ENCODE data around the gene PLXNA2. TPM values are rescaled to one million over a fixed set of nuclear protein-coding genes. Genes with fewer than 3 reads are reported as not detected.

PLXNA2 gene
- total RNA-seq, 2 donors from 2014 or later, result 7.3 to 8.9 TPM

GRCh38 chr1:208192995-208193394, 51.2 kb downstream of the PLXNA2 start:
- 92% methylated on average over 2 of the region's 2 CpGs for WGBS
- TF ChIP-seq CTCF (IDR thresholded peaks at IDR 0.05) (no peak), POLR2AphosphoS5 (IDR thresholded peaks at IDR 0.05) (no peak), POLR2A (IDR thresholded peaks at IDR 0.05) (no peak)
- Histone ChIP-seq H3K4me1 (replicated peaks) (no peaks in the 10 kb centered on the region), H3K36me3 (no peaks in the 10 kb centered on the region), H3K4me3 (no peak overlapping the region), H3K27me3 (replicated peaks; ENCODE audit: insufficient read depth) (no peaks in the 10 kb centered on the region), H3K27ac (no peak overlapping the region), H3K9me3 (no peaks in the 10 kb centered on the region)
- intact Hi-C loops (cut with DNase I), result no loop called here
- no peak for DNase-seq (ENCODE audit: low spot score)

GRCh38 chr1:208190784-208191183, 53.4 kb downstream of the PLXNA2 start:
- no peak for DNase-seq (ENCODE audit: low spot score)
- TF ChIP-seq POLR2AphosphoS5 (IDR thresholded peaks at IDR 0.05) (no peak), POLR2A (IDR thresholded peaks at IDR 0.05) (no peak), CTCF (IDR thresholded peaks at IDR 0.05) (no peak)
- 80% methylated on average over 4 of the region's 4 CpGs for WGBS
- Histone ChIP-seq H3K4me1 (replicated peaks) (no peaks in the 10 kb centered on the region), H3K36me3 (no peaks in the 10 kb centered on the region), H3K27me3 (replicated peaks; ENCODE audit: insufficient read depth) (no peaks in the 10 kb centered on the region), H3K27ac (no peak overlapping the region), H3K4me3 (no peak overlapping the region), H3K9me3 (no peaks in the 10 kb centered on the region)
- intact Hi-C loops (cut with DNase I), result no loop called here

- TF ChIP-seq POLR2A (IDR thresholded peaks at IDR 0.05), result no peak
- TF ChIP-seq POLR2AphosphoS5 (IDR thresholded peaks at IDR 0.05), result no peak
- no peak for TF ChIP-seq CTCF (IDR thresholded peaks at IDR 0.05)
- 74% methylated on average over 4 of the region's 4 CpGs for WGBS
- no peak overlapping the region for H3K27ac ChIP-seq
- no peaks in the 10 kb centered on the region for H3K27me3 ChIP-seq (replicated peaks; ENCODE audit: insufficient read depth)
- H3K9me3 ChIP-seq, result no peaks in the 10 kb centered on the region
- H3K4me3 ChIP-seq, result no peak overlapping the region
- no peaks in the 10 kb centered on the region for H3K36me3 ChIP-seq
- no peaks in the 10 kb centered on the region for H3K4me1 ChIP-seq (replicated peaks)
- intact Hi-C loops (cut with DNase I), result loop anchor here (10.0 kb wide), 1 partner anchor 45 kb away; no protein-coding TSS in a partner anchor
- no peak for DNase-seq (ENCODE audit: low spot score)
These were observed 54.5 kb downstream of the PLXNA2 start for GRCh38 chr1:208189716-208190115.

- Histone ChIP-seq H3K36me3 (no peaks in the 10 kb centered on the region), H3K4me1 (replicated peaks) (no peaks in the 10 kb centered on the region), H3K27me3 (replicated peaks; ENCODE audit: insufficient read depth) (no peaks in the 10 kb centered on the region), H3K27ac (no peak overlapping the region), H3K4me3 (no peak overlapping the region), H3K9me3 (no peaks in the 10 kb centered on the region)
- TF ChIP-seq CTCF (IDR thresholded peaks at IDR 0.05) (no peak), POLR2AphosphoS5 (IDR thresholded peaks at IDR 0.05) (no peak), POLR2A (IDR thresholded peaks at IDR 0.05) (no peak)
- WGBS, result 58% methylated on average over 2 of the region's 2 CpGs
- intact Hi-C loops (cut with DNase I), result loop anchor here (10.0 kb wide), 1 partner anchor 46 kb away; no protein-coding TSS in a partner anchor
- no peak for DNase-seq (ENCODE audit: low spot score)
These were observed 55.0 kb downstream of the PLXNA2 start for GRCh38 chr1:208189183-208189582.

- H3K27ac ChIP-seq, result no peak overlapping the region
- no peak for DNase-seq (ENCODE audit: low spot score)
- H3K27me3 ChIP-seq (replicated peaks; ENCODE audit: insufficient read depth), result no peaks in the 10 kb centered on the region
- no peaks in the 10 kb centered on the region for H3K9me3 ChIP-seq
- H3K4me1 ChIP-seq (replicated peaks), result no peaks in the 10 kb centered on the region
- no peaks in the 10 kb centered on the region for H3K36me3 ChIP-seq
- intact Hi-C loops (cut with DNase I), result loop anchor here (10.0 kb wide), 1 partner anchor 46 kb away; no protein-coding TSS in a partner anchor
- TF ChIP-seq POLR2A (IDR thresholded peaks at IDR 0.05), result no peak
- TF ChIP-seq CTCF (IDR thresholded peaks at IDR 0.05), result no peak
- no peak for TF ChIP-seq POLR2AphosphoS5 (IDR thresholded peaks at IDR 0.05)
- no peak overlapping the region for H3K4me3 ChIP-seq
- WGBS, result 100% methylated on average over 1 of the region's 1 CpG
These were observed 55.6 kb downstream of the PLXNA2 start for GRCh38 chr1:208188607-208189006.
